ENCODE measurements around the gene ZNF844.

The ZNF844 gene

GRCh38 chr19:12064590-12065538 is at the start of gene ZNF844:
TSS of gene ZNF844 (plus strand) at chr19:12064731. CDS start at chr19:12064874, 143 bp downstream.
- Histone ChIP-seq H3K4me1 (peaks cover 20% of the 10 kb centered on the region), H3K9ac (peak within 1 kb of the TSS; percentile 94), H3K27me3 (no peaks in the 10 kb centered on the region), H3K4me3 (peak within 1 kb of the TSS; percentile 90), H4K20me1 (no peaks in the 10 kb centered on the region), H3K4me2 (peak within 1 kb of the TSS; percentile 85), H3K36me3 (peaks cover 30% of the 10 kb centered on the region), H3K9me3 (peaks cover 42% of the 10 kb centered on the region), H3K27ac (peak within 1 kb of the TSS; percentile 95)
- TF ChIP-seq Cebpa-rat (IDR thresholded peaks at IDR 0.05), result no peak

- H3K36me3 ChIP-seq, result peaks cover 98% of the 10 kb centered on the region
- no peak overlapping the region for H3K4me2 ChIP-seq
- H3K27ac ChIP-seq, result no peak overlapping the region
- H3K9me3 ChIP-seq, result peaks cover 100% of the 10 kb centered on the region
- no peaks in the 10 kb centered on the region for H3K27me3 ChIP-seq
- no peaks in the 10 kb centered on the region for H4K20me1 ChIP-seq
- H3K9ac ChIP-seq, result no peak overlapping the region
- H3K4me3 ChIP-seq, result peak overlapping the region; percentile 38
- no peak for TF ChIP-seq Cebpa-rat (IDR thresholded peaks at IDR 0.05)
- H3K4me1 ChIP-seq, result no peaks in the 10 kb centered on the region
Measured at GRCh38 chr19:12015015-12015752, 49.3 kb upstream of the ZNF844 start.

- no peaks in the 10 kb centered on the region for H3K4me1 ChIP-seq
- H3K36me3 ChIP-seq, result peaks cover 98% of the 10 kb centered on the region
- peak overlapping the region; percentile 38 for H3K4me3 ChIP-seq
- H3K27ac ChIP-seq, result no peak overlapping the region
- H3K9me3 ChIP-seq, result peaks cover 100% of the 10 kb centered on the region
- H3K4me2 ChIP-seq, result no peak overlapping the region
- TF ChIP-seq Cebpa-rat (IDR thresholded peaks at IDR 0.05), result no peak
- H3K9ac ChIP-seq, result no peak overlapping the region
- H3K27me3 ChIP-seq, result no peaks in the 10 kb centered on the region
- H4K20me1 ChIP-seq, result no peaks in the 10 kb centered on the region
Measured at GRCh38 chr19:12015753-12016116, 48.8 kb upstream of the ZNF844 start.

GRCh38 chr19:12034198-12034597 is 30.3 kb upstream of the ZNF844 start:
- Histone ChIP-seq H3K4me3 (no peak overlapping the region), H3K27ac (no peak overlapping the region), H3K9me3 (peaks cover 98% of the 10 kb centered on the region), H3K36me3 (peaks cover 66% of the 10 kb centered on the region), H3K9ac (no peak overlapping the region), H4K20me1 (no peaks in the 10 kb centered on the region), H3K4me1 (no peaks in the 10 kb centered on the region), H3K4me2 (no peak overlapping the region), H3K27me3 (peaks cover 18% of the 10 kb centered on the region)
- no peak for TF ChIP-seq Cebpa-rat (IDR thresholded peaks at IDR 0.05)

- Histone ChIP-seq H3K4me1 (no peaks in the 10 kb centered on the region), H3K27me3 (peaks cover 18% of the 10 kb centered on the region), H3K4me2 (peak overlapping the region; percentile 69; the same call in 1 of the 2 replicates), H3K4me3 (peak overlapping the region; percentile 68), H3K27ac (no peak overlapping the region), H3K9ac (no peak overlapping the region), H3K36me3 (peaks cover 66% of the 10 kb centered on the region), H4K20me1 (no peaks in the 10 kb centered on the region), H3K9me3 (peaks cover 98% of the 10 kb centered on the region)
- TF ChIP-seq Cebpa-rat (IDR thresholded peaks at IDR 0.05), result no peak
Measured at GRCh38 chr19:12034620-12035019, 29.9 kb upstream of the ZNF844 start.

- Histone ChIP-seq H3K9ac (peak within 1 kb of the TSS; percentile 67; the same call in 1 of the 2 replicates), H3K4me2 (peak within 1 kb of the TSS; percentile 69), H3K36me3 (peaks cover 68% of the 10 kb centered on the region), H3K4me1 (no peaks in the 10 kb centered on the region), H4K20me1 (no peaks in the 10 kb centered on the region), H3K27ac (0 out of 2 replicates have a peak within 1 kb of the TSS, but pooled peaks have one; percentile 30), H3K9me3 (peaks cover 99% of the 10 kb centered on the region), H3K4me3 (peak within 1 kb of the TSS; percentile 68), H3K27me3 (peaks cover 18% of the 10 kb centered on the region)
- no peak for TF ChIP-seq Cebpa-rat (IDR thresholded peaks at IDR 0.05)
Measured at GRCh38 chr19:12035220-12036172, 29.0 kb upstream of the ZNF844 start, which contains the start of gene ZNF433. TSS of gene ZNF433 (minus strand) at chr19:12035679. CDS start at chr19:12035539, 140 bp downstream.

GRCh38 chr19:12042893-12043292 is 21.6 kb upstream of the ZNF844 start:
- Histone ChIP-seq H3K27ac (no peak overlapping the region), H3K9ac (no peak overlapping the region), H4K20me1 (no peaks in the 10 kb centered on the region), H3K9me3 (peaks cover 100% of the 10 kb centered on the region), H3K4me1 (no peaks in the 10 kb centered on the region), H3K36me3 (peaks cover 100% of the 10 kb centered on the region), H3K27me3 (no peaks in the 10 kb centered on the region), H3K4me2 (no peak overlapping the region), H3K4me3 (no peak overlapping the region)
- TF ChIP-seq Cebpa-rat (IDR thresholded peaks at IDR 0.05), result no peak

GRCh38 chr19:12043752-12044422 is 20.6 kb upstream of the ZNF844 start:
- no peak overlapping the region for H3K27ac ChIP-seq
- H3K9ac ChIP-seq, result no peak overlapping the region
- H3K36me3 ChIP-seq, result peaks cover 100% of the 10 kb centered on the region
- no peak overlapping the region for H3K4me2 ChIP-seq
- no peaks in the 10 kb centered on the region for H4K20me1 ChIP-seq
- peaks cover 100% of the 10 kb centered on the region for H3K9me3 ChIP-seq
- no peaks in the 10 kb centered on the region for H3K4me1 ChIP-seq
- TF ChIP-seq Cebpa-rat (IDR thresholded peaks at IDR 0.05), result no peak
- no peaks in the 10 kb centered on the region for H3K27me3 ChIP-seq
- peak overlapping the region; percentile 22 for H3K4me3 ChIP-seq

Measured in BLaER1 (cell line).